ENCODE data around the gene GPR156.

Gene GPR156

DNA sequence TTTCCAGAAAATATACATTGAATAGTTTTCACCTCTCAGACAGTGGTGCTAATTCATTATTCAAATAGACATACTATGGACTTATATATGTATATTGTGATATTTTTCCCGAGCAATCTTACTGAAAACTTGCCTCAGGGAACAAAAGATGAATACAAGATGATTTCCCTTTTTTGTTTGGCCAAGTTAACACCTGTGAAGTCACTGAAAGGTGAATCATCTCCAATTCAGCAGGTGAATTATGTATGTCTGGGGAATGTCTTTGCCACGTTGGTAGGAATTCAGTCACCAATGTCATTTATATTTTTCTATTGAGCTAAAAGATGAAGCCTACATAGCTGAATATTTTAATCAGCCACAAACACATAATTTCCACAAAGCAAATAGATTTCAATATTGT is 88.2 kb downstream of the GPR156 start:
- no peak overlapping the region for H3K4me2 ChIP-seq (ENCODE audit: low read length)
- H3K27ac ChIP-seq (ENCODE audit: low read depth, low read length, poor library complexity, severe bottlenecking): no peak overlapping the region
- no peak overlapping the region for H3K9ac ChIP-seq (ENCODE audit: low read length)
- TF ChIP-seq EZH2 (IDR thresholded peaks at IDR 0.05; ENCODE audit: borderline replicate concordance, low read length): no peak
- TF ChIP-seq, protein P1, sequence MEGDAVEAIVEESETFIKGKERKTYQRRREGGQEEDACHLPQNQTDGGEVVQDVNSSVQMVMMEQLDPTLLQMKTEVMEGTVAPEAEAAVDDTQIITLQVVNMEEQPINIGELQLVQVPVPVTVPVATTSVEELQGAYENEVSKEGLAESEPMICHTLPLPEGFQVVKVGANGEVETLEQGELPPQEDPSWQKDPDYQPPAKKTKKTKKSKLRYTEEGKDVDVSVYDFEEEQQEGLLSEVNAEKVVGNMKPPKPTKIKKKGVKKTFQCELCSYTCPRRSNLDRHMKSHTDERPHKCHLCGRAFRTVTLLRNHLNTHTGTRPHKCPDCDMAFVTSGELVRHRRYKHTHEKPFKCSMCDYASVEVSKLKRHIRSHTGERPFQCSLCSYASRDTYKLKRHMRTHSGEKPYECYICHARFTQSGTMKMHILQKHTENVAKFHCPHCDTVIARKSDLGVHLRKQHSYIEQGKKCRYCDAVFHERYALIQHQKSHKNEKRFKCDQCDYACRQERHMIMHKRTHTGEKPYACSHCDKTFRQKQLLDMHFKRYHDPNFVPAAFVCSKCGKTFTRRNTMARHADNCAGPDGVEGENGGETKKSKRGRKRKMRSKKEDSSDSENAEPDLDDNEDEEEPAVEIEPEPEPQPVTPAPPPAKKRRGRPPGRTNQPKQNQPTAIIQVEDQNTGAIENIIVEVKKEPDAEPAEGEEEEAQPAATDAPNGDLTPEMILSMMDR (IDR thresholded peaks at IDR 0.05; ENCODE audit: low read length): no peak
- H3K27me3 ChIP-seq (ENCODE audit: insufficient read depth, low read length): no peaks in the 10 kb centered on the region
- H2AFZ ChIP-seq (ENCODE audit: low read length): no peak overlapping the region
- H3K9me3 ChIP-seq (ENCODE audit: low read length): no peaks in the 10 kb centered on the region
- H3F3A ChIP-seq (ENCODE audit: insufficient read depth, low read length): no peaks in the 10 kb centered on the region
- no peaks in the 10 kb centered on the region for H3K36me3 ChIP-seq (ENCODE audit: insufficient read depth, low read length)
- no peaks in the 10 kb centered on the region for H3K9me2 ChIP-seq (ENCODE audit: low read depth, low read length)
- H3K4me1 ChIP-seq (ENCODE audit: insufficient read depth, low read length, severe bottlenecking): no peaks in the 10 kb centered on the region
- H3K79me2 ChIP-seq (ENCODE audit: insufficient read depth, low read length): no peaks in the 10 kb centered on the region
- no peak overlapping the region for H3K4me3 ChIP-seq (ENCODE audit: low read depth, low read length, poor library complexity, severe bottlenecking)
- no peaks in the 10 kb centered on the region for H4K20me1 ChIP-seq (ENCODE audit: insufficient read depth, low read length)

DNA sequence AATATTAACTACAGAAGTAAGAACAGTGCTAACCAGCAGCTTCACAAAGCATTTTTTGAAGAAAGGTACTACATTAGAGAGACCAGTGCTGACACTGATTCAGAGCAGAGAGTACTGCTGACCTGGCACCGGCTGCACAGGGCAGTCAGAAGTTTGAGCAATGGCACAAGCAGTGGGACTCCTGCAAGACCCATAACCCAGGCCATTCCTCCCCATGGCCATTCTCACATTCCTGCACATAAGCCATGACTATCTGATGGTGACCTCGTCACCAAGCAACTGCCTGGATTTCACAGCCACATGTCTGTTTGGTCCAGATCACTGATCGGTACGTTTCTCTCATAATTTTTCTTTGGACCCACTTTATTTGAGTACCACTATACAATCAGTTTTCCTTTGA is 88.7 kb downstream of the GPR156 start:
- Histone ChIP-seq H2AFZ (ENCODE audit: low read length) (no peak overlapping the region), H4K20me1 (ENCODE audit: insufficient read depth, low read length) (no peaks in the 10 kb centered on the region), H3K27ac (ENCODE audit: low read depth, low read length, poor library complexity, severe bottlenecking) (no peak overlapping the region), H3K36me3 (ENCODE audit: insufficient read depth, low read length) (no peaks in the 10 kb centered on the region), H3K9me3 (ENCODE audit: low read length) (no peaks in the 10 kb centered on the region), H3K4me3 (ENCODE audit: low read depth, low read length, poor library complexity, severe bottlenecking) (no peak overlapping the region), H3F3A (ENCODE audit: insufficient read depth, low read length) (no peaks in the 10 kb centered on the region), H3K4me1 (ENCODE audit: insufficient read depth, low read length, severe bottlenecking) (no peaks in the 10 kb centered on the region), H3K9me2 (ENCODE audit: low read depth, low read length) (no peaks in the 10 kb centered on the region), H3K9ac (ENCODE audit: low read length) (no peak overlapping the region), H3K79me2 (ENCODE audit: insufficient read depth, low read length) (no peaks in the 10 kb centered on the region), H3K27me3 (ENCODE audit: insufficient read depth, low read length) (no peaks in the 10 kb centered on the region), H3K4me2 (ENCODE audit: low read length) (no peak overlapping the region)
- TF ChIP-seq, protein P1 (IDR thresholded peaks at IDR 0.05; ENCODE audit: low read length): no peak

DNA sequence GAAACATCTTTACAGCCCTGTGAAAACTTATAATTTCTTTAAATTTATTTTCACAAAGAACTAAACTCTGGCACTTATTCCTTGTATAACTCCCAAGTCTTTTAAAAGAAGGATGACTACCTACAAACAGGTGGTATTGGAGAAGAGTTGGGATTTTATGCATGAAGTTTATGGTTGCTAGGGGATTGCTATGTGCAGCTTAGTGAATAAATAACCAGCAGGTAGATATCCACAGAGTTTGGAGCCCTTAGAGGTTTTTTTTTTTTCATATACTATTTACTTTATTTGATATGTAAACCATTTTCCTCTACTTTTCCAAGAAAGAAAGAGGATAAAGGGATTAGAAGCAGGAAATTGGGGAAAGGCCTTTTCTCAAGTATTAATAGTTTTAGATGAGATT is 91.5 kb downstream of the GPR156 start:
- no peaks in the 10 kb centered on the region for H3K9me2 ChIP-seq (ENCODE audit: low read depth, low read length)
- H3F3A ChIP-seq (ENCODE audit: insufficient read depth, low read length): no peaks in the 10 kb centered on the region
- no peaks in the 10 kb centered on the region for H4K20me1 ChIP-seq (ENCODE audit: insufficient read depth, low read length)
- no peak for TF ChIP-seq EZH2 (IDR thresholded peaks at IDR 0.05; ENCODE audit: borderline replicate concordance, low read length)
- no peaks in the 10 kb centered on the region for H3K27me3 ChIP-seq (ENCODE audit: insufficient read depth, low read length)
- H3K9ac ChIP-seq (ENCODE audit: low read length): no peak overlapping the region
- H3K4me2 ChIP-seq (ENCODE audit: low read length): no peak overlapping the region
- no peaks in the 10 kb centered on the region for H3K36me3 ChIP-seq (ENCODE audit: insufficient read depth, low read length)
- H3K4me1 ChIP-seq (ENCODE audit: insufficient read depth, low read length, severe bottlenecking): no peaks in the 10 kb centered on the region
- no peaks in the 10 kb centered on the region for H3K79me2 ChIP-seq (ENCODE audit: insufficient read depth, low read length)
- H2AFZ ChIP-seq (ENCODE audit: low read length): no peak overlapping the region
- no peak overlapping the region for H3K4me3 ChIP-seq (ENCODE audit: low read depth, low read length, poor library complexity, severe bottlenecking)
- no peaks in the 10 kb centered on the region for H3K9me3 ChIP-seq (ENCODE audit: low read length)
- H3K27ac ChIP-seq (ENCODE audit: low read depth, low read length, poor library complexity, severe bottlenecking): no peak overlapping the region

DNA sequence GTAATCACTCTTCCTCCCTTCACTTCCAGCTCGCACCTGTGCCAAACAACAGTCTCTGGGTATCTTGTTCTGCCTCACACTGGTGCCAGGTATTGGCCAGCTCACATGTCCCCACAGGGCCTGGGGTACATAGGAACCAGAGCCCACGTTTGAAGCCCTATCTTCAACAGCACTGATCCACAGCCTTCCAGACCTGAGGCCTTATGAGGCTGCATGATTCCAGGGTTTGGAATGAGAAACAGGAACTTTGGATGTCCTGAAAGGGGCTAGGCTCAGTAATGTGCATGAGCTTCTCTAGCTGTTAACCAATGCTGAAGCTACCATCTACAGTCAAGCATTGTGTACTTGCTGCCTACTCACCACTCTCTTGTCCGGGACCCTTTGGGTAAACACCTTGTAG is 92.4 kb downstream of the GPR156 start:
- Histone ChIP-seq H3K4me3 (ENCODE audit: low read depth, low read length, poor library complexity, severe bottlenecking) (no peak overlapping the region), H3F3A (ENCODE audit: insufficient read depth, low read length) (no peaks in the 10 kb centered on the region), H3K9me2 (ENCODE audit: low read depth, low read length) (no peaks in the 10 kb centered on the region), H3K36me3 (ENCODE audit: insufficient read depth, low read length) (no peaks in the 10 kb centered on the region), H2AFZ (ENCODE audit: low read length) (no peak overlapping the region), H3K9ac (ENCODE audit: low read length) (no peak overlapping the region), H4K20me1 (ENCODE audit: insufficient read depth, low read length) (no peaks in the 10 kb centered on the region), H3K9me3 (ENCODE audit: low read length) (no peaks in the 10 kb centered on the region), H3K27me3 (ENCODE audit: insufficient read depth, low read length) (no peaks in the 10 kb centered on the region), H3K4me1 (ENCODE audit: insufficient read depth, low read length, severe bottlenecking) (no peaks in the 10 kb centered on the region), H3K79me2 (ENCODE audit: insufficient read depth, low read length) (no peaks in the 10 kb centered on the region), H3K4me2 (ENCODE audit: low read length) (no peak overlapping the region), H3K27ac (ENCODE audit: low read depth, low read length, poor library complexity, severe bottlenecking) (no peak overlapping the region)
- TF ChIP-seq, protein P1 (IDR thresholded peaks at IDR 0.05; ENCODE audit: low read length): no peak
- no peak for TF ChIP-seq EZH2 (IDR thresholded peaks at IDR 0.05; ENCODE audit: borderline replicate concordance, low read length)

Measured in OCI-LY1 (cell line).